ENCODE data around the gene PPP1R37. TPM values are rescaled to one million over a fixed set of nuclear protein-coding genes. Genes with fewer than 3 reads are reported as not detected.
A peak's percentile ranks its signal among the peaks of the same experiment; 100 is the strongest.

The PPP1R37 gene
- total and polyA plus RNA-seq, 2 experiments from 2014 or later = 11.8 to 51.8 TPM

GRCh38 chr19:45142016-45142725 is 49.2 kb downstream of the PPP1R37 start:
- TF ChIP-seq, protein P1, sequence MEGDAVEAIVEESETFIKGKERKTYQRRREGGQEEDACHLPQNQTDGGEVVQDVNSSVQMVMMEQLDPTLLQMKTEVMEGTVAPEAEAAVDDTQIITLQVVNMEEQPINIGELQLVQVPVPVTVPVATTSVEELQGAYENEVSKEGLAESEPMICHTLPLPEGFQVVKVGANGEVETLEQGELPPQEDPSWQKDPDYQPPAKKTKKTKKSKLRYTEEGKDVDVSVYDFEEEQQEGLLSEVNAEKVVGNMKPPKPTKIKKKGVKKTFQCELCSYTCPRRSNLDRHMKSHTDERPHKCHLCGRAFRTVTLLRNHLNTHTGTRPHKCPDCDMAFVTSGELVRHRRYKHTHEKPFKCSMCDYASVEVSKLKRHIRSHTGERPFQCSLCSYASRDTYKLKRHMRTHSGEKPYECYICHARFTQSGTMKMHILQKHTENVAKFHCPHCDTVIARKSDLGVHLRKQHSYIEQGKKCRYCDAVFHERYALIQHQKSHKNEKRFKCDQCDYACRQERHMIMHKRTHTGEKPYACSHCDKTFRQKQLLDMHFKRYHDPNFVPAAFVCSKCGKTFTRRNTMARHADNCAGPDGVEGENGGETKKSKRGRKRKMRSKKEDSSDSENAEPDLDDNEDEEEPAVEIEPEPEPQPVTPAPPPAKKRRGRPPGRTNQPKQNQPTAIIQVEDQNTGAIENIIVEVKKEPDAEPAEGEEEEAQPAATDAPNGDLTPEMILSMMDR (IDR thresholded peaks at IDR 0.05; ENCODE audit: low read depth, low read length) = no peak

DNA sequence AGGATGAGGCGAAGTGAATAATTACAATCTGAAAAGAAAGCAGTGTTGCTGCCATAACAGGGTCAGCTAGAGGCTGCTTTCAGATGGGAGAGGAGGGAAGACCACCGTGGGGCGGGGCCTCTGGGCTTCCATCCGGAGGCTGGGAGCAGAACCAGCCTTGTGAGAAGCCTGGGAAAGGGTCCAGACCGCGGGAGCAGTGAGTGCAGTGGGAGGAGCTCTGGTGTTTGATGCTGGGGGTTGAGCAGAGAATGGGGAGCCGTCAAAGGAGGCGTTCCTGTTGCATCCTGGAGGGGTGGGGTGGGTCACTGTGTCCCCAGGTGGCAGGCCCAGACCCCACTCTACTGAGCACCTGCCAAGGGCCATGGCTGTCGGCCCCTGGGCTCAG is 49.7 kb downstream of the PPP1R37 start:
- Histone ChIP-seq H3K4me1 (ENCODE audit: low read depth) (no peaks in the 10 kb centered on the region), H3K27ac (no peak overlapping the region), H3K36me3 (peaks cover 7% of the 10 kb centered on the region), H3K9me3 (ENCODE audit: low read depth) (no peaks in the 10 kb centered on the region), H3K27me3 (no peaks in the 10 kb centered on the region), H3K4me3 (no peak overlapping the region)
- peak in 1 of 2 donors; percentile 20 for DNase-seq (ENCODE audit: low read depth in 1 of 2, low spot score in 1 of 2)
- TF ChIP-seq, protein P1 (IDR thresholded peaks at IDR 0.05; ENCODE audit: low read depth, low read length) = no peak

More at GRCh38 chr19:45142016-45142725, 49.2 kb downstream of the PPP1R37 start:
- H3K36me3 ChIP-seq = peaks cover 7% of the 10 kb centered on the region
- no peaks in the 10 kb centered on the region for H3K9me3 ChIP-seq (ENCODE audit: low read depth)
- no peaks in the 10 kb centered on the region for H3K27me3 ChIP-seq
- H3K4me1 ChIP-seq (ENCODE audit: low read depth) = no peaks in the 10 kb centered on the region
- DNase-seq (ENCODE audit: low read depth in 1 of 2, low spot score in 1 of 2) = no peak
- H3K27ac ChIP-seq = no peak overlapping the region
- no peak overlapping the region for H3K4me3 ChIP-seq

DNA sequence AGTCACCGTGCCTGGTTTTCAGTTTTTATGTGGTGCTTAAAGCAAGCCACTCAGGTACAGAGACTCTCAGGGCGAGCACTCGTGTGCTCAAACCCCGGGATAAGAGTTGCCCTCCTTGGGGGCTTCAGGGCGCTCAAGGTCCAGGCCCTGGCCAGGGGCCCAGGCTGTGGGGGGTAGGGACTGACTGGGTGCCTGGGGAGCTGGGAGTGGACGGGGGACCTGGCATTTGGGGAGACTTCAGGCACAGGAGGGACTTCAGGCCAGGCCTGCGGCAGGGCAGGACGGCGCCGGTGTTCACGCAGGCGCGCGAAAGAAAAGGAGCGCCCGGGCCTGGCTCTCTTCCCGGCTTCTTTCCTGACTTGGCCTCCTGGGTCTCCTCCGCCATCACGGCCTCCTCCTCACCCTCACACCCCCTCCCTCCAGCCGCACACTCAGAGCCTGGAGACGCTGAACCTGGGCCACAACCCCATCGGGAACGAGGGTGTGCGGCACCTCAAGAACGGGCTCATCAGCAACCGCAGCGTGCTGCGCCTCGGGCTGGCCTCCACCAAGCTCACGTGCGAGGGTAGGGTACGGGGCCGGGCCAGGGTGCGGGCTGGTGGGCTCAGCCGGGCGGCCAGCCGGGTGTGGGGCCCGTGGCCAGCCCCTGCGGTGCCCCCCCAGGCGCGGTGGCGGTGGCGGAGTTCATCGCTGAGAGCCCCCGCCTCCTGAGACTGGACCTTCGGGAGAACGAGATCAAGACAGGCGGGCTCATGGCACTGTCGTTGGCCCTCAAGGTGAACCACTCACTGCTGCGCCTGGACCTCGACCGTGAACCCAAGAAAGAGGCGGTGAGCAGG is 51.7 kb downstream of the PPP1R37 start:
- Histone ChIP-seq H3K27me3 (no peaks in the 10 kb centered on the region), H3K9me3 (ENCODE audit: low read depth) (no peaks in the 10 kb centered on the region), H3K27ac (no peak overlapping the region), H3K36me3 (peaks cover 7% of the 10 kb centered on the region), H3K4me3 (no peak overlapping the region), H3K4me1 (ENCODE audit: low read depth) (peaks cover 6% of the 10 kb centered on the region)
- no peak for DNase-seq (ENCODE audit: low read depth in 1 of 2, low spot score in 1 of 2)
- TF ChIP-seq, protein P1 (IDR thresholded peaks at IDR 0.05; ENCODE audit: low read depth, low read length) = no peak

DNA sequence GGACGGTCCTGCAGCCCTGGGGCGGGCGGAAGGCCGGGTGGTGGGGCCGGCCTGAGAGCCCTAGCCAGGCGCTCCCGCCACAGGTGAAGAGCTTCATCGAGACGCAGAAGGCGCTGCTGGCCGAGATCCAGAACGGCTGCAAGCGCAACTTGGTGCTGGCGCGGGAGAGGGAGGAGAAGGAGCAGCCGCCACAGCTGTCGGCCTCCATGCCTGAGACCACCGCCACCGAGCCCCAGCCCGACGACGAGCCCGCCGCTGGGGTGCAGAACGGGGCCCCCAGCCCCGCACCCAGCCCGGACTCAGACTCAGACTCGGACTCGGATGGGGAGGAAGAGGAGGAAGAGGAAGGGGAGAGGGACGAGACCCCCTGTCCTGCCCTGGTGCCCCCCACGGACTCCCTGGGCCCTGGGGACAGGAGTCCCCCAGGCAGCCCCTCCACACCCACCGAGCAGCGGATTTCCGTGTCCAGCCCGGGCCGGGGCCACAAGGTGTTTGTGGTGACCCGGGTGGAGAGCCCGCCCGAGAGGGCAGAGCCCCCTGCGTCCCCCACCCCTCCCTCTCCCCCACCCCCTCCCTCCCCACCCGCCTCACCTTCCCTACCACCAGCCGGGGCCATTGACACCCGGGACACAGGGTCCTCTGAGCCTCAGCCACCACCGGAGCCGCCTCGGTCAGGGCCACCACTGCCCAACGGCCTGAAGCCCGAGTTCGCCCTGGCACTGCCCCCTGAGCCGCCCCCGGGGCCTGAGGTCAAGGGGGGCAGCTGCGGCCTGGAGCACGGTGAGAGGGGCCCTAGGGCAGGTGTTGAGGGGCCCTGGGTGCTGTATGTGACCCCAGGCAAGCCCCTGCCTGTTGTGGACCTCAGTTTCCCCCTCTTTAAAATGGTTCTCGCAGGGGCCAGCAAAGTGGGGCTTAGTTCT is 52.6 kb downstream of the PPP1R37 start:
- Histone ChIP-seq H3K27me3 (no peaks in the 10 kb centered on the region), H3K36me3 (peaks cover 7% of the 10 kb centered on the region), H3K27ac (peak overlapping the region; percentile 34), H3K4me3 (no peak overlapping the region), H3K4me1 (ENCODE audit: low read depth) (peaks cover 14% of the 10 kb centered on the region), H3K9me3 (ENCODE audit: low read depth) (no peaks in the 10 kb centered on the region)
- TF ChIP-seq, protein P1 (IDR thresholded peaks at IDR 0.05; ENCODE audit: low read depth, low read length) = no peak
- DNase-seq (ENCODE audit: low read depth in 1 of 2, low spot score in 1 of 2) = no peak

DNA sequence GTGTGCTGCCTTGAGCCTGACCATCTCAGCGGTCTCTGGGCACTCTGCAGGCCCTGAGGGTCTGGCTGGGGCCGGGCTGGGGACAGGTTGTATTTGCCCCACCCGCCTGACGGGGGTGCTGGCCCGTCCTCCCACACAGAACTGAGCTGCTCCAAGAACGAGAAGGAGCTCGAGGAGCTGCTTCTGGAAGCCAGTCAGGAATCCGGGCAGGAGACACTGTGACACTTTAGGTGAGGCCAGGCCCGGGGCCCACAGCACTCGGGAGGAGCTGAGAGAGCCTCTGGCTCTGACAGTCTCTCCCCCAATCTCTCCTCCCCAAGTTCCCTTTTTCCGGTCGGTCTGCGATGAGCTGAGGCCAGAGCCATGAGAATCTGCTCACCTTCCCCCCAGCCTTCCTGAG is 53.3 kb downstream of the PPP1R37 start:
- TF ChIP-seq, protein P1 (IDR thresholded peaks at IDR 0.05; ENCODE audit: low read depth, low read length) = no peak
- H3K4me3 ChIP-seq = no peak overlapping the region
- peaks cover 15% of the 10 kb centered on the region for H3K4me1 ChIP-seq (ENCODE audit: low read depth)
- H3K27me3 ChIP-seq = no peaks in the 10 kb centered on the region
- H3K9me3 ChIP-seq (ENCODE audit: low read depth) = no peaks in the 10 kb centered on the region
- H3K27ac ChIP-seq = peak overlapping the region; percentile 34
- peaks cover 7% of the 10 kb centered on the region for H3K36me3 ChIP-seq
- DNase-seq (ENCODE audit: low read depth in 1 of 2, low spot score in 1 of 2) = no peak

All from cardiac muscle cell (in vitro differentiated cells and primary cell).